ENCODE measurements around the gene BIRC5.

The BIRC5 gene

GRCh38 chr17:78258323-78259191 lies 44.5 kb downstream of the BIRC5 start:
- H4K20me1 ChIP-seq, result no peaks in the 10 kb centered on the region
- H3K27ac ChIP-seq, result peak overlapping the region; percentile 52
- 0 out of 2 replicates have a peak overlapping the region, but pooled peaks have one; percentile 4 for H3K9ac ChIP-seq
- no peaks in the 10 kb centered on the region for H3K9me3 ChIP-seq
- H3K4me2 ChIP-seq, result peak overlapping the region; percentile 79
- H3K4me3 ChIP-seq, result no peak overlapping the region
- no peak for TF ChIP-seq Cebpa-rat (IDR thresholded peaks at IDR 0.05)
- H3K36me3 ChIP-seq, result no peaks in the 10 kb centered on the region
- H3K4me1 ChIP-seq, result peaks cover 58% of the 10 kb centered on the region
- no peaks in the 10 kb centered on the region for H3K27me3 ChIP-seq

DNA sequence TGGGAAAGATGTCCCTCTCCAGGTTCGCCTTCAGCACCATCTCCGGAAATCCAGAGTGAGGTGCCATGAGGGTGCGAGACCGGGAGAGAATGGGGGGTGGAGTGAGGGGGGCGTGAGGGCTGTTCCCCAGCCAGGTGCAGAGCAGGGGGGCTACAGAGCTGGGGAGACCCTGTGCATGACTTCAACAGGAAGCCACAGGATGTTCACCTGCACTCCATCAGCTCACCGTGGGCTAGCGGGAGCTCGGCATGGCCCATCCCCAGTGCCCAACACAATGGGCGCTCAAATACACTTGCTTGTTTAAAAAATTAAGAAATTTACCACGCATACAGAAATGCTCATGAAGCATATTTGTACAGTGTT lies 45.1 kb downstream of the BIRC5 start:
- no peaks in the 10 kb centered on the region for H3K27me3 ChIP-seq
- no peaks in the 10 kb centered on the region for H3K36me3 ChIP-seq
- H3K9me3 ChIP-seq, result no peaks in the 10 kb centered on the region
- peaks cover 53% of the 10 kb centered on the region for H3K4me1 ChIP-seq
- peak overlapping the region; percentile 79 for H3K4me2 ChIP-seq
- no peaks in the 10 kb centered on the region for H4K20me1 ChIP-seq
- no peak overlapping the region for H3K4me3 ChIP-seq
- H3K9ac ChIP-seq, result no peak overlapping the region
- no peak for TF ChIP-seq Cebpa-rat (IDR thresholded peaks at IDR 0.05)
- H3K27ac ChIP-seq, result no peak overlapping the region

- H3K36me3 ChIP-seq, result no peaks in the 10 kb centered on the region
Observed at GRCh38 chr17:78263063-78263735, 49.1 kb downstream of the BIRC5 start.

GRCh38 chr17:78263736-78264340 lies 49.8 kb downstream of the BIRC5 start:
- H3K27ac ChIP-seq, result 0 out of 2 replicates have a peak overlapping the region, but pooled peaks have one; percentile 35
- H3K9me3 ChIP-seq, result no peaks in the 10 kb centered on the region
- H4K20me1 ChIP-seq, result no peaks in the 10 kb centered on the region
- H3K27me3 ChIP-seq, result no peaks in the 10 kb centered on the region
- no peaks in the 10 kb centered on the region for H3K36me3 ChIP-seq
- TF ChIP-seq Cebpa-rat (IDR thresholded peaks at IDR 0.05), result no peak
- H3K4me2 ChIP-seq, result no peak overlapping the region
- H3K4me1 ChIP-seq, result peaks cover 21% of the 10 kb centered on the region
- no peak overlapping the region for H3K9ac ChIP-seq
- no peak overlapping the region for H3K4me3 ChIP-seq

More at GRCh38 chr17:78263063-78263735, 49.1 kb downstream of the BIRC5 start:
- no peaks in the 10 kb centered on the region for H4K20me1 ChIP-seq
- no peak overlapping the region for H3K9ac ChIP-seq
- no peaks in the 10 kb centered on the region for H3K9me3 ChIP-seq
- H3K27ac ChIP-seq, result peak overlapping the region; percentile 35; the same call in 1 of the 2 replicates
- TF ChIP-seq Cebpa-rat (IDR thresholded peaks at IDR 0.05), result no peak
- peaks cover 28% of the 10 kb centered on the region for H3K4me1 ChIP-seq
- no peaks in the 10 kb centered on the region for H3K27me3 ChIP-seq
- H3K4me2 ChIP-seq, result peak overlapping the region; percentile 5; the same call in 1 of the 2 replicates
- H3K4me3 ChIP-seq, result no peak overlapping the region

DNA sequence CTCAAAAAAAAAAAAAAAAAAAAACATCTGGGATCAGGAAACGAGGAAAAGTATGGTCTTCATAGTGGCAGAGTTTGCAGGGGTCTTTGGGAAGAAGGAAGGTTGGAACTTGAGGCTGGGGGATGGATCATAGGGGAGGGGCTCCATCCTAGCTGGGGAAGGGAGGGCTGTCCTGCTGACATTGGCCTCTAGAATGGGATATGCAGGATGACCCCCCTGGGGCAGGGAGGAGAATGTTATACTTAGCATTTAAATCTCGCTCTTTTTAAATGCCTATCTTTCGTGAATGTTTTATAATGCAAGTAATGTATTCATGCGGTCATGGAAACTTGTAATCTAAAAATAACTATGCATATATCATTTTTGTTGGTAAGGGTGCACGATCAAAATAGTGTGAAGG lies 50.5 kb downstream of the BIRC5 start:
- Histone ChIP-seq H3K27me3 (no peaks in the 10 kb centered on the region), H3K36me3 (no peaks in the 10 kb centered on the region), H3K4me2 (no peak overlapping the region), H3K9me3 (no peaks in the 10 kb centered on the region), H3K4me1 (peaks cover 14% of the 10 kb centered on the region), H3K27ac (no peak overlapping the region), H3K4me3 (no peak overlapping the region), H3K9ac (no peak overlapping the region), H4K20me1 (no peaks in the 10 kb centered on the region)
- TF ChIP-seq Cebpa-rat (IDR thresholded peaks at IDR 0.05), result no peak

DNA sequence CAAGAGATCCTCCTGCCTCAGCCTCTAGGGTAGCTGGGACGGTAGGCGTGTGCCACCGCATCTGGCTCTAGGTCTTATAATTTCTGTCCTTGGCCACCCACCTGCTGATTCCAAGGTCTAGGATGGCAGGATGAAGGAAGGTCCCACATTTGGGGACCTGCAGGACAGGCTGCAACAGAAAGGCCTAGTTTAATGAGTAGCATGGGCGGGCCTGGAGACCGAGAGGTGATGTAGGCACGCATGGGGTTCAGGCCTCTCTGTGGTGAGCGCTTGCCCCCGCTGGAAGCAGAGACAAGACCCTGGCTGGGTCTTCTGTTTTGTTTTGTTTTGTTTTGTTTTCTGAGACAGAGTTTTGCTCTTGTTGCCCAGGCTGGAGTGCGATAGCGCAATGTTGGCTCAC lies 51.1 kb downstream of the BIRC5 start:
- Histone ChIP-seq H3K4me2 (no peak overlapping the region), H3K4me3 (no peak overlapping the region), H3K9ac (no peak overlapping the region), H3K27ac (no peak overlapping the region), H3K27me3 (no peaks in the 10 kb centered on the region), H4K20me1 (no peaks in the 10 kb centered on the region), H3K4me1 (peaks cover 14% of the 10 kb centered on the region), H3K36me3 (no peaks in the 10 kb centered on the region), H3K9me3 (no peaks in the 10 kb centered on the region)
- TF ChIP-seq Cebpa-rat (IDR thresholded peaks at IDR 0.05), result no peak

DNA sequence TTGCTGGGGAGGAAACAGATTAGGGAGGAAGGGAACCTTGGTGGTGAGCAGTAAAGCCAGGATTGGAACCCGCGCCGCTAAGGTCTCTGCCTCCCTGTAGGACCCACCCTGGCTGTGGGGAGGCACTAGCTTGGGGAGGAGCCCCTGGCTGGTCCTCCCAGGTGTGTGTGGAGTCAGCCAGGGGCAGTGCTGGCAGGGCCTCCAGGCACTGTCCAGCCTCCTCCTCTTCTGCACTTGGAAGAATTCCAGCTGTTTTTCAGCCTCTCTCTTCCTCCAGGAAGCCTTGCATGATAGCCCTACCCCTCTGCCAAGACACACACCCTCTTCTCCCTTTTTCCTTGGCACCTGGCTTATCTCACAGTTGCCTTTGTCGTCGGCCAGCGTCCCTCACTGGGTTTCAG lies 52.2 kb downstream of the BIRC5 start:
- Histone ChIP-seq H3K4me1 (peaks cover 14% of the 10 kb centered on the region), H3K4me3 (no peak overlapping the region), H3K27me3 (peaks cover 2% of the 10 kb centered on the region; the same call in 1 of the 2 replicates), H3K9me3 (no peaks in the 10 kb centered on the region), H4K20me1 (no peaks in the 10 kb centered on the region), H3K27ac (no peak overlapping the region), H3K9ac (no peak overlapping the region), H3K4me2 (no peak overlapping the region), H3K36me3 (no peaks in the 10 kb centered on the region)
- TF ChIP-seq Cebpa-rat (IDR thresholded peaks at IDR 0.05), result no peak

DNA sequence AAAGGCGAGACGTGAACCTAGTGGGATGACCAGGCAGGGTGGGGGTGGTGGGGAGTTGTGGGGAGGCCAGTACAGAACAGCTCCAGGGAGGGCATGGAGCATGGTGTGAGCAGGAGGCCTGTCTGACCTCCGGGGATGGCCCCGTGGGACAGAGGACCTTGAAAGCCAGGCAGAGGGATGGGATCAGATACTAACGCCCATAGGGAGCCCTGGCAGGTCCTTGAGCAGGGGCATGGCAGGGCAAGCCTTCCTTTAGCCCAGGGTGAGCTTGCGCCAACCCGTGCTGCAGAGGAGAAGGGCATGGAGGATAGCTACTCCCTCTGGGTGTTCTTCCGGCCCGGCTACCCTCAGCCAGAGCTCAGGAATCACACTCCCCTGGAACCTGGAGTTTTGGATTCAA lies 52.7 kb downstream of the BIRC5 start:
- Histone ChIP-seq H3K4me3 (no peak overlapping the region), H3K9me3 (no peaks in the 10 kb centered on the region), H4K20me1 (no peaks in the 10 kb centered on the region), H3K27me3 (peaks cover 7% of the 10 kb centered on the region; the same call in 1 of the 2 replicates), H3K4me2 (no peak overlapping the region), H3K27ac (no peak overlapping the region), H3K4me1 (peaks cover 19% of the 10 kb centered on the region), H3K9ac (no peak overlapping the region), H3K36me3 (no peaks in the 10 kb centered on the region)
- no peak for TF ChIP-seq Cebpa-rat (IDR thresholded peaks at IDR 0.05)

GRCh38 chr17:78267253-78268073 lies 53.4 kb downstream of the BIRC5 start:
- Histone ChIP-seq H3K4me3 (no peak overlapping the region), H4K20me1 (no peaks in the 10 kb centered on the region), H3K4me1 (peaks cover 24% of the 10 kb centered on the region), H3K4me2 (no peak overlapping the region), H3K36me3 (no peaks in the 10 kb centered on the region), H3K27ac (no peak overlapping the region), H3K9ac (no peak overlapping the region), H3K9me3 (no peaks in the 10 kb centered on the region), H3K27me3 (peaks cover 14% of the 10 kb centered on the region)
- no peak for TF ChIP-seq Cebpa-rat (IDR thresholded peaks at IDR 0.05)

Data from BLaER1 (cell line).